Activated T-cell treated with anti-CD3 and anti-CD28 coated beads, Interleukin-2, amount 50 U/mL, for 24 hours (primary cell): Measurements from ENCODE around the gene KDR.

Experiments used
- DNase-seq: peaks from one replicate; pipeline ENCODE4 v3.0.0-alpha.2; 2020
- H3K27ac Mint-ChIP-seq: 2 replicates; pipeline ENCODE4 v1.8.0; 2020; ENCODE audit warnings: mild to moderate bottlenecking, mixed read lengths
- H3K27me3 Mint-ChIP-seq: 2 replicates; pipeline ENCODE4 v1.8.0; 2020; ENCODE audit warnings: mixed read lengths
- H3K36me3 Mint-ChIP-seq: 2 replicates; pipeline ENCODE4 v1.8.0; 2020; ENCODE audit warnings: low read depth, mixed read lengths
- H3K4me1 Mint-ChIP-seq: 2 replicates; pipeline ENCODE4 v1.8.0; 2020; ENCODE audit warnings: low read depth, mixed read lengths
- H3K4me3 Mint-ChIP-seq: 2 replicates; pipeline ENCODE4 v1.8.0; 2020; ENCODE audit warnings: mild to moderate bottlenecking, moderate library complexity, mixed read lengths
- H3K9me3 Mint-ChIP-seq: 2 replicates; pipeline ENCODE4 v1.8.0; 2020; ENCODE audit warnings: mixed read lengths

Gene KDR

GRCh38 chr4:55078987-55079386 is 46.4 kb downstream of the KDR start:
- H3K27ac Mint-ChIP-seq, result no peak overlapping the region
- no peak overlapping the region for H3K4me3 Mint-ChIP-seq
- no peaks in the 10 kb centered on the region for H3K36me3 Mint-ChIP-seq
- peaks cover 10% of the 10 kb centered on the region for H3K4me1 Mint-ChIP-seq
- H3K27me3 Mint-ChIP-seq, result peaks cover 32% of the 10 kb centered on the region
- H3K9me3 Mint-ChIP-seq, result no peaks in the 10 kb centered on the region
- DNase-seq, result no peak

GRCh38 chr4:55077577-55077976 is 47.8 kb downstream of the KDR start:
- Mint-ChIP-seq H3K9me3 (no peaks in the 10 kb centered on the region), H3K36me3 (no peaks in the 10 kb centered on the region), H3K27ac (no peak overlapping the region), H3K4me3 (no peak overlapping the region), H3K27me3 (peaks cover 23% of the 10 kb centered on the region), H3K4me1 (peaks cover 10% of the 10 kb centered on the region)
- no peak for DNase-seq

- H3K4me1 Mint-ChIP-seq, result peaks cover 10% of the 10 kb centered on the region
- H3K9me3 Mint-ChIP-seq, result no peaks in the 10 kb centered on the region
- H3K36me3 Mint-ChIP-seq, result no peaks in the 10 kb centered on the region
- DNase-seq, result no peak
- H3K27me3 Mint-ChIP-seq, result peaks cover 18% of the 10 kb centered on the region
- no peak overlapping the region for H3K27ac Mint-ChIP-seq
- no peak overlapping the region for H3K4me3 Mint-ChIP-seq
Observed at GRCh38 chr4:55075823-55076716, 49.3 kb downstream of the KDR start.

GRCh38 chr4:55075376-55075775 is 50.0 kb downstream of the KDR start:
- Mint-ChIP-seq H3K27ac (no peak overlapping the region), H3K4me3 (no peak overlapping the region), H3K4me1 (peaks cover 10% of the 10 kb centered on the region), H3K9me3 (no peaks in the 10 kb centered on the region), H3K27me3 (peaks cover 17% of the 10 kb centered on the region), H3K36me3 (no peaks in the 10 kb centered on the region)
- DNase-seq, result no peak

- peaks cover 10% of the 10 kb centered on the region for H3K4me1 Mint-ChIP-seq
- DNase-seq, result no peak
- H3K9me3 Mint-ChIP-seq, result no peaks in the 10 kb centered on the region
- H3K36me3 Mint-ChIP-seq, result no peaks in the 10 kb centered on the region
- H3K27me3 Mint-ChIP-seq, result peaks cover 13% of the 10 kb centered on the region
- no peak overlapping the region for H3K27ac Mint-ChIP-seq
- no peak overlapping the region for H3K4me3 Mint-ChIP-seq
Observed at GRCh38 chr4:55074386-55074785, 51.0 kb downstream of the KDR start.

- peaks cover 10% of the 10 kb centered on the region for H3K4me1 Mint-ChIP-seq
- no peaks in the 10 kb centered on the region for H3K36me3 Mint-ChIP-seq
- no peak overlapping the region for H3K27ac Mint-ChIP-seq
- peaks cover 14% of the 10 kb centered on the region for H3K27me3 Mint-ChIP-seq
- no peaks in the 10 kb centered on the region for H3K9me3 Mint-ChIP-seq
- H3K4me3 Mint-ChIP-seq, result no peak overlapping the region
- DNase-seq, result no peak
Observed at GRCh38 chr4:55071951-55072350, 53.4 kb downstream of the KDR start.

- Mint-ChIP-seq H3K4me1 (no peaks in the 10 kb centered on the region), H3K27ac (no peak overlapping the region)
- DNase-seq, result no peak
Observed at GRCh38 chr4:55069248-55069647, 56.1 kb downstream of the KDR start.

GRCh38 chr4:55068522-55068921 is 56.9 kb downstream of the KDR start:
- Mint-ChIP-seq H3K27me3 (peaks cover 9% of the 10 kb centered on the region), H3K4me1 (no peaks in the 10 kb centered on the region), H3K4me3 (no peak overlapping the region), H3K36me3 (no peaks in the 10 kb centered on the region), H3K27ac (no peak overlapping the region), H3K9me3 (no peaks in the 10 kb centered on the region)
- DNase-seq, result no peak

More at GRCh38 chr4:55069248-55069647, 56.1 kb downstream of the KDR start:
- H3K4me3 Mint-ChIP-seq, result no peak overlapping the region
- H3K36me3 Mint-ChIP-seq, result no peaks in the 10 kb centered on the region
- H3K27me3 Mint-ChIP-seq, result peaks cover 9% of the 10 kb centered on the region
- H3K9me3 Mint-ChIP-seq, result no peaks in the 10 kb centered on the region

GRCh38 chr4:55066018-55066417 is 59.4 kb downstream of the KDR start:
- H3K36me3 Mint-ChIP-seq, result no peaks in the 10 kb centered on the region
- no peak overlapping the region for H3K27ac Mint-ChIP-seq
- H3K4me1 Mint-ChIP-seq, result no peaks in the 10 kb centered on the region

GRCh38 chr4:55055529-55055928 is 69.9 kb downstream of the KDR start:
- Mint-ChIP-seq H3K9me3 (no peaks in the 10 kb centered on the region), H3K27me3 (peaks cover 4% of the 10 kb centered on the region), H3K36me3 (no peaks in the 10 kb centered on the region), H3K4me3 (no peak overlapping the region), H3K27ac (no peak overlapping the region), H3K4me1 (no peaks in the 10 kb centered on the region)
- DNase-seq, result no peak

More at GRCh38 chr4:55066018-55066417, 59.4 kb downstream of the KDR start:
- Mint-ChIP-seq H3K27me3 (peaks cover 9% of the 10 kb centered on the region), H3K4me3 (no peak overlapping the region), H3K9me3 (peaks cover 5% of the 10 kb centered on the region)
- DNase-seq, result no peak

GRCh38 chr4:55051532-55051931 is 73.9 kb downstream of the KDR start:
- no peak overlapping the region for H3K27ac Mint-ChIP-seq
- peaks cover 4% of the 10 kb centered on the region for H3K27me3 Mint-ChIP-seq
- no peak overlapping the region for H3K4me3 Mint-ChIP-seq
- H3K9me3 Mint-ChIP-seq, result no peaks in the 10 kb centered on the region
- no peak for DNase-seq
- no peaks in the 10 kb centered on the region for H3K36me3 Mint-ChIP-seq
- H3K4me1 Mint-ChIP-seq, result no peaks in the 10 kb centered on the region

GRCh38 chr4:55050418-55050950 is 74.9 kb downstream of the KDR start:
- Mint-ChIP-seq H3K36me3 (no peaks in the 10 kb centered on the region), H3K9me3 (no peaks in the 10 kb centered on the region), H3K4me3 (no peak overlapping the region), H3K27ac (no peak overlapping the region), H3K27me3 (peaks cover 4% of the 10 kb centered on the region), H3K4me1 (no peaks in the 10 kb centered on the region)
- DNase-seq, result no peak

GRCh38 chr4:55038176-55038890 is 87.1 kb downstream of the KDR start:
- no peak overlapping the region for H3K27ac Mint-ChIP-seq
- H3K4me3 Mint-ChIP-seq, result no peak overlapping the region
- no peaks in the 10 kb centered on the region for H3K36me3 Mint-ChIP-seq
- no peaks in the 10 kb centered on the region for H3K4me1 Mint-ChIP-seq
- DNase-seq, result no peak
- peaks cover 11% of the 10 kb centered on the region for H3K27me3 Mint-ChIP-seq
- peaks cover 5% of the 10 kb centered on the region for H3K9me3 Mint-ChIP-seq

GRCh38 chr4:55037728-55038127 is 87.7 kb downstream of the KDR start:
- H3K27me3 Mint-ChIP-seq, result peaks cover 15% of the 10 kb centered on the region
- no peak for DNase-seq
- no peak overlapping the region for H3K27ac Mint-ChIP-seq
- H3K9me3 Mint-ChIP-seq, result peaks cover 5% of the 10 kb centered on the region
- H3K36me3 Mint-ChIP-seq, result no peaks in the 10 kb centered on the region
- no peaks in the 10 kb centered on the region for H3K4me1 Mint-ChIP-seq
- no peak overlapping the region for H3K4me3 Mint-ChIP-seq

- Mint-ChIP-seq H3K27me3 (peaks cover 15% of the 10 kb centered on the region), H3K27ac (no peak overlapping the region), H3K36me3 (no peaks in the 10 kb centered on the region), H3K9me3 (peaks cover 5% of the 10 kb centered on the region), H3K4me1 (no peaks in the 10 kb centered on the region), H3K4me3 (no peak overlapping the region)
- no peak for DNase-seq
Observed at GRCh38 chr4:55036405-55036804, 89.0 kb downstream of the KDR start.
